Panc1 (cell line): ENCODE results near the gene HS6ST3. TPM values are rescaled to one million over a fixed set of nuclear protein-coding genes. Genes with fewer than 3 reads are reported as not detected.

Experiments used
- ATAC-seq: fragments of 200-7000 bp; cut with Tn5 transposase; 2 replicates; pipeline ENCODE4 v1.9.1; 2020; ENCODE audit warnings: mild to moderate bottlenecking, moderate library complexity
- BruUV-seq: library from RNA; stranded (reverse); fragments of 400-500 nt; replicated peaks from 2 replicates; lab custom pipeline; 2021; lab: Mats Ljungman, UMichigan
- CTCF ChIA-PET: fragments of 300-600 bp; sonication (Branson Sonifier 250); formaldehyde crosslinking; loops from one replicate; lab custom pipeline; 2022; ENCODE audit warnings: antibody characterized with exemption; lab: Charles Lee
- POLR2A ChIA-PET: fragments of 300-600 bp; sonication (Branson Sonifier 250); formaldehyde crosslinking; loops from one replicate; lab custom pipeline; 2022; ENCODE audit warnings: antibody characterized with exemption; lab: Charles Lee
- DNase-seq: peaks from one replicate; pipeline ENCODE4 v3.0.0-alpha.2; 2010; ENCODE audit warnings: low read depth, low spot score
- H3K27ac ChIP-seq: 2 replicates; pipeline ENCODE4 v1.5.1; 2011; ENCODE audit warnings: mild to moderate bottlenecking, low read length, inconsistent platforms
- H3K27me3 ChIP-seq: fragments of 200-500 bp; sonication (Bioruptor generic); 2 replicates; pipeline ENCODE4 v1.6.0; 2014; ENCODE audit warnings: low read length, inconsistent platforms; ENCODE audit not compliant: control insufficient read depth, insufficient read depth
- H3K36me3 ChIP-seq: fragments of 200-500 bp; sonication (Bioruptor generic); 2 replicates; pipeline ENCODE4 v1.5.1; 2014; ENCODE audit warnings: inconsistent platforms, mild to moderate bottlenecking, low read length, moderate library complexity; ENCODE audit not compliant: control insufficient read depth, insufficient read depth
- H3K4me1 ChIP-seq: 2 replicates; pipeline ENCODE4 v1.5.1; 2011; ENCODE audit warnings: inconsistent platforms, mild to moderate bottlenecking, low read length, moderate library complexity; ENCODE audit not compliant: control insufficient read depth, insufficient read depth
- H3K4me3 ChIP-seq, 2 experiments: 2 replicates each; pipeline ENCODE4 v1.5.1; 2011 to 2012; ENCODE audit warnings: low read depth in 2 of 2, low read length in 2 of 2, mild to moderate bottlenecking in 2 of 2, inconsistent platforms in 1 of 2, moderate library complexity in 1 of 2
- H3K9me3 ChIP-seq: fragments of 200-500 bp; sonication (Bioruptor generic); 2 replicates; pipeline ENCODE4 v1.5.1; 2014; ENCODE audit warnings: low read depth, mild to moderate bottlenecking, inconsistent platforms, low read length, moderate library complexity; ENCODE audit not compliant: control insufficient read depth, insufficient read depth
- CTCF ChIP-seq: fragments of 450-650 bp; IDR thresholded peaks from 2 replicates; pipeline ENCODE4 v1.5.1; 2017; ENCODE audit warnings: mild to moderate bottlenecking
- POLR2AphosphoS5 ChIP-seq: IDR thresholded peaks from 2 replicates; pipeline ENCODE4 v1.6.1; 2012; ENCODE audit warnings: mild to moderate bottlenecking, low read depth, low read length, moderate library complexity
- REST ChIP-seq, 2 experiments: IDR thresholded peaks; 2 replicates each; pipeline ENCODE4 v1.6.1; 2011 to 2012; ENCODE audit warnings: low read depth in 2 of 2, control low read depth in 1 of 2, low read length in 1 of 2, mild to moderate bottlenecking in 1 of 2, moderate library complexity in 1 of 2; ENCODE audit not compliant: insufficient read depth in 1 of 2
- SIN3A ChIP-seq: IDR thresholded peaks from 2 replicates; pipeline ENCODE4 v1.6.1; 2012; ENCODE audit warnings: low read depth, mild to moderate bottlenecking, low read length, moderate library complexity, borderline replicate concordance; ENCODE audit not compliant: insufficient read depth
- TCF7L2 ChIP-seq: IDR thresholded peaks from 2 replicates; pipeline ENCODE4 v1.6.1; 2011; ENCODE audit warnings: mild to moderate bottlenecking, low read depth, low read length, inconsistent platforms
- in situ Hi-C: cut with HindIII; loops from 2 replicates; pipeline ENCODE4 v1.10.0; 2016; ENCODE audit warnings: low sequenced_read_pairs, low pct_unique_long_range_greater_than_20kb
- intact Hi-C: fragments of 100-400 bp; cut with micrococcal nuclease; formaldehyde crosslinking; loops from one replicate; pipeline ENCODE4 v1.10.0; 2022; ENCODE audit not compliant: unreplicated experiment
- total RNA-seq: library from RNA; stranded (reverse); gene quantifications from one replicate; pipeline ENCODE4 v1.2.1, GENCODE V29; 2021; ENCODE audit not compliant: unreplicated experiment

The HS6ST3 gene
- total RNA-seq, 1 experiment from 2014 or later = 0.13 TPM

DNA sequence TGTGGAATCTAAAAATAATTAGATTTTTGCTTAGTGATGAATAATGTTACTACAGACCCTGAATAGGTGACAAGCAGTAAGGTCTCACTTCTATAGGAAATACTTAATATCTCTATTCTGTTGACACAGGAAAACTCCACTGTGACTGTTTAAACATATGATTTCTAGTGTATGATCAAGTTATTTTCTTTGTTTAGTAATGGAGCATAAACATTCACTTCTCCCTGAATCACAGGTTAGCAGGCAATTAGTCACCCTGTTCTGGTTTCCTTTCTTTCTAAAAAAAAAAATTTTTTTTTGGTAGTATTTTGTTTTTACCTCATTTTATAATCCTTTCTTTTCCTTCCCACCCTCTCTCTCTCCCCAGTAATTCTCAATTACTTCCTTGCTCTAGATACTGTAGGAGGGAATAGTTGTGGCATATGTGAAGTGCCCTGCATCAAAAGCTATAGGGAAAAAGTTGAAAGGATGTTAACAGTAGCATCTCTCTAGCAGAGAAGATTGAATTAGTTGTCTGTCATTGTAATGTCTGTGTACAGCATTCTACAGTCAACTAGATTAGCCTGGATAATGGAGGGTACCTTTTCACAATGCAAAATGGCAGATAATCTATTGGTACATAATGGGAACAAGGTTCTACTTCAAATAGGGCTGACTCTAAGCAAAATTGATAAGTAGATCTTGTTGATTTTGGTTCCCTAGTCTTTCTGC is 3.5 kb downstream of the HS6ST3 start:
- no TSS peak for BruUV-seq
- no peaks in the 10 kb centered on the region; the same call in 1 of the 2 replicates for H3K4me1 ChIP-seq
- intact Hi-C loops (no loop called here), in situ Hi-C loops (no loop called here)
- no peaks in the 10 kb centered on the region for H3K36me3 ChIP-seq
- CTCF ChIA-PET = no interaction called here
- no peak overlapping the region for H3K27ac ChIP-seq
- no peaks in the 10 kb centered on the region for H3K9me3 ChIP-seq
- H3K27me3 ChIP-seq = peaks cover 27% of the 10 kb centered on the region
- POLR2A ChIA-PET = no interaction called here
- DNase-seq (no peak), ATAC-seq (no peak)
- TF ChIP-seq CTCF (no peak), REST (IDR thresholded peaks at IDR 0.05; ENCODE audit: insufficient read depth in 1 of 2, low read depth in 2 of 2, low read length in 1 of 2) (no peak), POLR2AphosphoS5 (no peak), SIN3A (no peak), TCF7L2 (no peak)
- no peak overlapping the region for H3K4me3 ChIP-seq

- in situ Hi-C loops = no loop called here
- intact Hi-C loops = no loop called here
- Histone ChIP-seq H3K9me3 (no peaks in the 10 kb centered on the region), H3K4me3 (no peak overlapping the region), H3K36me3 (no peaks in the 10 kb centered on the region), H3K27ac (no peak overlapping the region), H3K27me3 (peaks cover 5% of the 10 kb centered on the region; the same call in 1 of the 2 replicates), H3K4me1 (no peaks in the 10 kb centered on the region)
- TF ChIP-seq TCF7L2 (no peak), POLR2AphosphoS5 (no peak), CTCF (no peak), SIN3A (no peak), REST (IDR thresholded peaks at IDR 0.05; ENCODE audit: insufficient read depth in 1 of 2, low read depth in 2 of 2, low read length in 1 of 2) (no peak)
- BruUV-seq = no TSS peak
- ATAC-seq (no peak), DNase-seq (no peak)
- ChIA-PET POLR2A (no interaction called here), CTCF (no interaction called here)
Measured at GRCh38 chr13:96100457-96101220, 10.7 kb downstream of the HS6ST3 start.
